GM19372 (cell line): ENCODE data around the gene MPHOSPH10.
"Not testable (repeated sequence)": the region's sequence is repeated elsewhere in the genome, so short reads cannot be mapped to it uniquely, and the experiment has no call there.

Experiments
- ATAC-seq: cut with Tn5 transposase; IDR thresholded peaks from one replicate; pipeline ENCODE4 v1.9.1; 2021; ENCODE audit warnings: mild to moderate bottlenecking, low read depth, moderate library complexity; ENCODE audit not compliant: unreplicated experiment

MPHOSPH10 gene

GRCh38 chr2:71130152-71130904 is at the start of gene MPHOSPH10, which contains the start of gene MCEE:
Gene MPHOSPH10 (plus strand): TSS chr2:71130634. CDS start chr2:71130666, 32 bp downstream.
Gene MCEE (minus strand): TSS chr2:71130229. CDS start chr2:71130219, 10 bp downstream.
- ATAC-seq: peak; percentile 89

DNA sequence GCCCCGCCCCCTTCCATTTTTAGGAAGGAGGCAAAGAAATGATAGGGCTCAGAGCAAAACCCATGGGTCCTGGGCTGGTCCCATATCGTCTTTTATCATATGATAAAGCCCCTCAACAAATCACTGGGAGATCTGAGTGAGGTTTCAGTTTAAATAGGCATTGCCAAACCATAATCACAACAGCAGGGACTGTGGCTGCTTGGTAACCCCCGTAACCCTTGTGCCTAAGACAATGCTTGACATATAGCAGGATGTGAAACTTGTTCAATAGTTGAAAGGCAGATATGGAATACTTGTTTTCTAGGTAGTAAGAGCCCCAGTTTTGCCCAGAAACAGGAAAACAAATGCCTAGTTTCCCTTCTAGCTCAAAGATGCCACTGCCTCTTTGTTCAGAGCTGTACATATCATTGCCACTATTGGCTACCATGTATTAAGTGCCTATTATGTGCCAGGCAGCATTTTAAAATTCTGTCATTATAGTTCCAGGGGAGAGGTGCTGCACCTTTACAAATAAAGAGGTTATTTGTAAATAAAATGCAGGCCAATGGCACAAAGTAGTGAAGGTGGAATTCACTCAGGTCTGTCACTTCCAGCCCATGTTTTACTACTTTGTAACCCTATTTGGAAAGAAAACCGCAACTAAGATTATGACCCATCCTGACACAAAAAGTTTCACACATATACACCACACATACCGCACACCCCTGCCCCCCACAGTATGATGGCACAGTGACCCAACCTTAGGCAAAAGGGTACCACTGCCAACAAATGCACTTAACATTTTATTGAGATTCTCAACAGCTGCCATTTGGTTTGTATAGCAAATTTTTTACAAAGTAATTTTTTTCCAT is 47.8 kb upstream of the MPHOSPH10 start:
- ATAC-seq: no peak

GRCh38 chr2:71083297-71083696 is 47.1 kb upstream of the MPHOSPH10 start:
- ATAC-seq: not testable (repeated sequence)

DNA sequence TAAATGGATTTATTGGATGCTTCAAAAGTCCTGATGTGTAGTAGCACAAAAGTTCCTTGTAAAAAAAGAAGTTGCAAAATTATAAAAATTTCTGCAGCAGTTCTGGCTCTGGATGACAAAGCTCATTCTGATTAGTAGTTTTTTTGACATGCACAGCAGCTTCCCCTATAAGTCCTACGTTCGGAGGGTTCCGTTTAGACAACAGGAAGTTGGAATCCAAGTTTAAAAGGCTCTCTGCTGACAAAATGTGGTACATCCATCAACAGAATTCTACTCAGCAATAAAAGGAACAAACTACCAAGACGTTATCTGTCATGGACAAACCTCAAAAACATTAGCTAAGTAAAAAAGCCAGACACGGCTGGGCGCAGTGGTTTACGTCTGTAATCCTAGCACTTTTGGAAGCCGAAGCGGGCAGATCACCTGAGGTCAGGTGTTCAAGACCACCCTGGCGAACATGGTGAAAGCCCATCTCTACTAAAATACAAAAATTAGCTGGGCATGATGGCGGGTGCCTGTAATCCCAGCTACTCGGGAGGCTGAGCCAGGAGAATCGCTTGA is 46.6 kb upstream of the MPHOSPH10 start:
- not testable (repeated sequence) for ATAC-seq

DNA sequence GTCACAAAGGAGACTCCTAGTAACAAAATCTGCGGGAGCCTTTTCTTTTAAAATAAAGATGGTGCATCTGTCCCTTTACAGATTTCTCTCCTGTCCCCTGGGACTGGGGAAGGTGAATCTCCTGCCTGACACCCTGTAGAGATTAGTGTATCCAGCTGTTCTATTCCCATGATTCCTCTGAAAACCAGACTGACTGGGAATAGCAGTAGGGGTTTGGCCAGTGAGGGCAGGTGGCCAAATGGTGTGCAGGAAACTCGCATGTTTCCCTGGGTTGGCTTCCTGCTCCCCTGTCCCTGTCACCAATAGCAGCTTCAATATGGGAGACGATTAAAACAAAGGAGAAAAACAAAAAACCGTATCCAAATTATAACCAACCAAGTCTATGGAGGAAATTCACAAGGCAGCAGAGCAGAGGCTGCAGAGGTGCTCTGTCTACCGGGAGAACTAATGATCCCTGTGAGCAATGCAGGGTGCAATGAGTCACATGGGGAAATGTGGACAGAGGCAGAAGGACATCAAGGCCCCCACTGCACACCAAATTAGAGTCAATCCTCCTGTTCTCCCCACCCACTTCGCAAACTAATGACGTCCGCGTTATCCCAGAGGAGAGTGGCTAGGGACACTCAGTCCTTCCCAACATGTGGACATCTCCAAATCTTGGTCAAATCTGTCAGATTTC is 45.0 kb upstream of the MPHOSPH10 start:
- not testable (repeated sequence) for ATAC-seq

GRCh38 chr2:71089475-71089874 is 41.0 kb upstream of the MPHOSPH10 start:
- not testable (repeated sequence) for ATAC-seq

DNA sequence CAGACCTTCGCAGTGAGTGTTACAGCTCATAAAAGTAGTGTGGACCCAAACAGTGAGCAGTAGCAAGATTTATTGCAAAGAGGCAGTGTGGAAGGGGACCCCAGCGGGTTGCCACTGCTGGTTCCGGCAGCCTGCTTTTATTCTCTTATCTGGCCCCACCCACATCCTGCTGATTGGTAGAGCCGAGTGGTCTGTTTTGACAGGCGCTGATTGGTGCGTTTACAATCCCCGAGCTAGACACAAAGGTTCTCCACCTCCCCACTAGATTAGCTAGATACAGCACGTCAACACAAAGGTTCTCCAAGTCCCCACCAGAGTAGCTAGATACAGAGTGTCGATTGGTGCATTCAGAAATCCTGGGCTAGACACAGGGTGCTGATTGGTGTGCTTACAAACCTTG is 38.6 kb upstream of the MPHOSPH10 start:
- ATAC-seq: not testable (repeated sequence)

GRCh38 chr2:71092491-71093260 is 37.8 kb upstream of the MPHOSPH10 start:
- not testable (repeated sequence) for ATAC-seq

GRCh38 chr2:71100195-71100964 is 30.1 kb upstream of the MPHOSPH10 start:
- ATAC-seq: peak; percentile 65

GRCh38 chr2:71101656-71102055 is 28.8 kb upstream of the MPHOSPH10 start:
- no peak for ATAC-seq

DNA sequence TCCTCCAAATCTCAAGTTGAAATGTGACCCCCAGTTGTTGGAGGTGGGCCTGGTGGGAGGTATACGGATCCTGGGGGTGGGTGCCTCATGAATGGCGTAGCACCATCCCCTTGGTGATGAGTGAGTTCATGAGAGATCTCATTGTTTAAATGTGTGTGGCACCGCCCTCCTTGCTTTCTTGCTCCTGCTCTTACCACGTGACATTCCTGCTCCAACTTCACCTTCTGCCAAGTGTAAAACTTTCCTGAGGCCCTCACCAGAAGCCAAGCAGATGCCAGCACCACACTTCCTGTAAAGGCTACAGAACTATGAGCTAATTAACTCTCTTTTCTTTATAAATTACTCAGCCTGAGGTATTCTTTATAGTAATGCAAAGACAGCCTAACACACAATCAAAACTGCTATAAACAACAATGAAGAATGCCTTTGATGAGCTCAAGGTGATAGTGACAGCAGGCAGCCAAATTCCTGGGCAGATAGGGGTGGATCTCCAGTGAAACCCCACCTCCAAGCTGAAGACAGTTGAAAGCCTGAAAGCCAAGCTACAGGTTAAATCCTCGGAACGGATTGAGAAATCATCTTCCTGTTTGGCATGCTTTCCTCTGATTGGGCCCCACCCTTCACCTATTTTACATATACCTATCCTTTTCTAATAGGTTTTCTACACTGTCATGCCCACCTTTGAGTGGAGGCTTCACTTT is 27.3 kb upstream of the MPHOSPH10 start:
- no peak for ATAC-seq

DNA sequence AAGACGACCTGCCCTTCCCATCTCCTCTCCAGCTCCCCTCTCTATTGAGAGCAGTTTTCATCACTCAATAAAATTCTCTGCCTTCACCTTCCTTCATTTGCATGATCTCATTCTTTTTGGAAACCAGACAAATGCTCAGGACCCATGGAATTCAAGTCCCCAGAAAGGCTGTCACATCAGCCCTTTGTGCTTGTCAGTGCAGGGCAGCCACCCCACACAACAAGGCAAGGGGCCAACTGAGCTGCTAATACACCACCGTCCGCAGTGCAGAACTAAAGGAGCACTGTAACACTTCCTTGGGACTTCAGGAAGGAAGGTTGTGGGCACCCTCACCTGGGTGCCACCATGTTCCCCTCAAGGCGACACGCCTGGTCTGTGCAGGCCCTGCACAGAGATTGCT is 26.6 kb upstream of the MPHOSPH10 start:
- ATAC-seq: no peak

- ATAC-seq: not testable (repeated sequence)
These were observed 24.0 kb upstream of the MPHOSPH10 start for GRCh38 chr2:71106463-71106862.

DNA sequence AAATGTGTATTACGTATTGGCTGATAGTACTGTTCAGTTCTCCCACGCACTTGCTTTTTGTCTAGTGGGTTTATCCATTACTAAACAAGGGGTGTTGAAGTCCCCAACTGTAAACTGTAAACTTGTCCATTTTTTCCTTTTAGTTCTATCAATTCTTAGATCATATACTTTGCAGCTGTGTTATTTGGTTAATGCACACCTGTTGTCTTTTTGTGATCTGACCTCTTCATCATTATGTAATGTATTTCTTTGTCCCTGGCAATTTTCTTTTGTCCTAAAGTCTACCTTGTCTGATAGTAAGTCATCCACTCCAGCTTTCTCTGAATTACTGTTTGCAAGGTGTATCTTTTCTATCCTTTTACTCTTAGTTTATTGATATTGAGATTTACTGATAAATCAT is 22.3 kb upstream of the MPHOSPH10 start:
- ATAC-seq: no peak

GRCh38 chr2:71113843-71114242 is 16.6 kb upstream of the MPHOSPH10 start:
- ATAC-seq: no peak

DNA sequence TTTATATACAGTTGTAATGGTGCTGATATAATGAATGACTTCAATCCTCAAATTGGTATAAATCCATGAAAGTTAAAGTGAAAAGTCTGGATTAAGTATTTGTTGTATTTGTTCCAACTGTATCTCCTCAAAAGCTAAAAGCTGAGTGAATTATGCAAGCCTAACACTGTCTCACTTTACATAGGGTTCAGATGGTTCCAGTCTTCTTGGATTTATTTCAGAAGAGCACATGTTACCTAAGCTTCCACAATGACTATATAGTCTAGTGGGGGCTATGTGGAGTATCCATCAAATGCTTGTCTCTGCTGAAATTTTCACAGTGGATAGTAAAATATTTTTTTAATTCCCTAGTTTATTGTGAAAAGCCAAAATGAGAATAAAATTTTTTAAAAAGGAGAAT is 13.4 kb upstream of the MPHOSPH10 start:
- ATAC-seq: no peak

GRCh38 chr2:71120195-71120594 is 10.2 kb upstream of the MPHOSPH10 start:
- ATAC-seq: no peak

DNA sequence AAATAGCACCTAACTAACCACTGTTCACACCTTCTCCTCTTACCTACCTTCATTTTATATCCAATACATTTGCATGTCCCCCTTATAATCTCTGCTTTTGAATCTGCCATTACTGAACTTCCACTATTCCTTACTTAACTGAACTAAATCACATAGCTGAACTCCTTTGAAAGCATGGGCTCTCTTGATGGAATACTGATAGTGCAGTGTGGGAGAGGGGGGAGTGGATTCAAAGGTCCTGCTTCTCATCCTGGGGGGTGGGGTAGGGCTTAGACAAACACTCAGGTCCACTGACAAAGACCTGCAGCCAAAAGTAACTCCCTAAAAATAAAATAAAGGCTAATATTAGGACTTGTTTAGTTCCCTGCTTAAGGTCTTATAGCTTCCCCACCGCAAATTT is 9.0 kb upstream of the MPHOSPH10 start:
- no peak for ATAC-seq
